Hepatocyte (in vitro differentiated cells): ENCODE results near the gene KRTAP6-2. TPM values are rescaled to one million over a fixed set of nuclear protein-coding genes. Genes with fewer than 3 reads are reported as not detected.

Experiments used
- DNase-seq: peaks from one replicate; pipeline ENCODE4 v3.0.0-alpha.2; 2016; ENCODE audit warnings: low spot score
- H2AFZ ChIP-seq: fragments of 200-600 bp; sonication (generic); 2 replicates; pipeline ENCODE4 v1.6.0; 2016; ENCODE audit warnings: antibody characterized with exemption, mild to moderate bottlenecking
- H3K27ac ChIP-seq: fragments of 200-600 bp; sonication (generic); 2 replicates; pipeline ENCODE4 v1.5.1; 2016; ENCODE audit warnings: mild to moderate bottlenecking
- H3K27me3 ChIP-seq: fragments of 200-600 bp; sonication (generic); 2 replicates; pipeline ENCODE4 v1.6.1; 2016
- H3K36me3 ChIP-seq: fragments of 200-600 bp; sonication (generic); replicated peaks from 2 replicates; pipeline ENCODE4 v1.5.1; 2016; ENCODE audit warnings: low read depth; ENCODE audit not compliant: insufficient read depth
- H3K4me1 ChIP-seq: fragments of 200-600 bp; sonication (generic); 2 replicates; pipeline ENCODE4 v1.5.1; 2016; ENCODE audit warnings: mild to moderate bottlenecking, moderate library complexity; ENCODE audit not compliant: insufficient read depth
- H3K4me2 ChIP-seq: fragments of 200-600 bp; sonication (generic); 2 replicates; pipeline ENCODE4 v1.6.0; 2016
- H3K4me3 ChIP-seq: fragments of 200-600 bp; sonication (generic); 2 replicates; pipeline ENCODE4 v1.5.1; 2016; ENCODE audit warnings: mild to moderate bottlenecking
- H3K79me2 ChIP-seq: fragments of 200-600 bp; sonication (generic); 2 replicates; pipeline ENCODE4 v1.6.0; 2017; ENCODE audit warnings: mild to moderate bottlenecking
- H3K9me2 ChIP-seq: fragments of 200-600 bp; sonication (generic); replicated peaks from 2 replicates; pipeline ENCODE4 v1.6.0; 2017; ENCODE audit warnings: mild to moderate bottlenecking; ENCODE audit not compliant: insufficient read depth
- H3K9me3 ChIP-seq: fragments of 200-600 bp; sonication (generic); 2 replicates; pipeline ENCODE4 v1.5.1; 2016; ENCODE audit warnings: low read depth, mild to moderate bottlenecking
- H4K20me1 ChIP-seq: fragments of 200-600 bp; sonication (generic); 2 replicates; pipeline ENCODE4 v1.6.0; 2016; ENCODE audit warnings: mild to moderate bottlenecking; ENCODE audit not compliant: insufficient read depth, poor library complexity, severe bottlenecking
- EZH2 ChIP-seq: fragments of 200-600 bp; sonication (generic); IDR thresholded peaks from 2 replicates; pipeline ENCODE4 v1.6.1; 2016; ENCODE audit warnings: antibody characterized with exemption, mild to moderate bottlenecking, borderline replicate concordance
- EZH2phosphoT487 ChIP-seq: fragments of 200-600 bp; sonication (generic); IDR thresholded peaks from one replicate; pipeline ENCODE4 v1.6.1; 2018; ENCODE audit warnings: antibody characterized with exemption, mild to moderate bottlenecking, low read depth, moderate library complexity; ENCODE audit not compliant: unreplicated experiment, severe bottlenecking
- WGBS: methylation state at CpG from one replicate; pipeline ENCODE4 v1.1.6; 2016; ENCODE audit warnings: low lambda C conversion rate; ENCODE audit errors: missing lambda C conversion rate; 5-methylcytosine and 5-hydroxymethylcytosine counted together
- polyA plus RNA-seq: library from polyadenylated mRNA; unstranded; fragments of >200 nt; fragmentation: Nextera tagmentation; extraction: Ambion mirVana; gene quantifications from 2 replicates; pipeline ENCODE4 v1.2.1, GENCODE V29; 2016
- total RNA-seq: library from RNA; depleted of rRNA; stranded (reverse); fragments of >200 nt; gene quantifications from 2 replicates; pipeline ENCODE4 v1.2.3, GENCODE V29; 2014
- TF ChIP-seq, protein P1 (sequence below): fragments of 200-600 bp; sonication (generic); IDR thresholded peaks from 2 replicates; pipeline ENCODE4 v1.5.1; 2016; ENCODE audit warnings: antibody characterized with exemption, mild to moderate bottlenecking; ENCODE audit not compliant: poor library complexity

The KRTAP6-2 gene
- total and polyA plus RNA-seq, 2 experiments from 2014 or later: not detected

DNA sequence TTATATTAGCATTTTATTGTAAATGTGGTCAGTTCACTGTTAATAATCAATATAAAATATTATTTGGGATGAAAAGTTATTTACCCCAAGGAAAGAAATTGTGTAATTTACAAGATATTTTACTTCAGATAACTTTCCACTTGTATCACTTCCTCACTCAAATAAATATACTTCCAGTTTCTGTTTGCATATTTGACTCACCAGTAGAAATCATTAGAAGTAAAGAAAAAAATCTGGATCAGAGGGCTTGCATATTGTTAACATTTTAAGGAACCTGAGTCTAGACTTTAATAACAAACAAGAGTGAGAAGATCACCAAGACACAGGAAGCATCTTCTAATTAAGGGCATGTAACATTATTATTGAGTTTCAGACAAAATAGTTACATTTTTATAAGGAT, 21.4 kb upstream of the KRTAP6-2 start:
- no peak overlapping the region for H3K27ac ChIP-seq
- no peak for DNase-seq
- TF ChIP-seq, protein P1, sequence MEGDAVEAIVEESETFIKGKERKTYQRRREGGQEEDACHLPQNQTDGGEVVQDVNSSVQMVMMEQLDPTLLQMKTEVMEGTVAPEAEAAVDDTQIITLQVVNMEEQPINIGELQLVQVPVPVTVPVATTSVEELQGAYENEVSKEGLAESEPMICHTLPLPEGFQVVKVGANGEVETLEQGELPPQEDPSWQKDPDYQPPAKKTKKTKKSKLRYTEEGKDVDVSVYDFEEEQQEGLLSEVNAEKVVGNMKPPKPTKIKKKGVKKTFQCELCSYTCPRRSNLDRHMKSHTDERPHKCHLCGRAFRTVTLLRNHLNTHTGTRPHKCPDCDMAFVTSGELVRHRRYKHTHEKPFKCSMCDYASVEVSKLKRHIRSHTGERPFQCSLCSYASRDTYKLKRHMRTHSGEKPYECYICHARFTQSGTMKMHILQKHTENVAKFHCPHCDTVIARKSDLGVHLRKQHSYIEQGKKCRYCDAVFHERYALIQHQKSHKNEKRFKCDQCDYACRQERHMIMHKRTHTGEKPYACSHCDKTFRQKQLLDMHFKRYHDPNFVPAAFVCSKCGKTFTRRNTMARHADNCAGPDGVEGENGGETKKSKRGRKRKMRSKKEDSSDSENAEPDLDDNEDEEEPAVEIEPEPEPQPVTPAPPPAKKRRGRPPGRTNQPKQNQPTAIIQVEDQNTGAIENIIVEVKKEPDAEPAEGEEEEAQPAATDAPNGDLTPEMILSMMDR: no peak
- TF ChIP-seq EZH2phosphoT487 (no peak), EZH2 (no peak)
- no peaks in the 10 kb centered on the region for H3K79me2 ChIP-seq
- no peaks in the 10 kb centered on the region for H4K20me1 ChIP-seq
- no peaks in the 10 kb centered on the region for H3K9me3 ChIP-seq
- no peak overlapping the region for H2AFZ ChIP-seq
- H3K4me1 ChIP-seq: no peaks in the 10 kb centered on the region
- no peaks in the 10 kb centered on the region for H3K27me3 ChIP-seq
- H3K4me3 ChIP-seq: no peak overlapping the region
- H3K36me3 ChIP-seq: no peaks in the 10 kb centered on the region
- no peaks in the 10 kb centered on the region for H3K9me2 ChIP-seq
- no peak overlapping the region for H3K4me2 ChIP-seq

DNA sequence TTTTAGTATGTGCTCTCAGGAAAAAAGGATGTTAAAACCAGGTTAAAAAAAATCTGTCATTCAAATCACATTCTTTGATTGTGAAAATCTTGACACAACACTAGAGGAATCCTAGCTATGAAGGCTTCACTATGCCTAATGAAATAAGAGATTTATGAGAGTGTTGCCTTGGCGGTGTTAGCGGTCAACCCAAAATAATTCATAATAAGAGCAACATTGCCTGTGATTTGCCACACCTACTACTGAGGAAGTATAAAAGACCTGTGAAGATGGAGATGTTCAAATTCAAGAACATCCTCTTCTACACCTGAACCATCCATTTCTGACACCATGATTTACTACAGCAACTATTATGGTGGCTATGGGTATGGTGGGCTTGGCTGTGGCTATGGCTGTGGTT, 17.4 kb upstream of the KRTAP6-2 start, which contains the start of gene KRTAP20-1:
TSS of gene KRTAP20-1 (plus strand) at position 301 of the 400 bp plus-strand sequence. CDS start at position 331, 30 bp downstream.
- DNase-seq: no peak
- no peaks in the 10 kb centered on the region for H3K9me3 ChIP-seq
- H2AFZ ChIP-seq: no peak within 1 kb of the TSS
- no peaks in the 10 kb centered on the region for H3K79me2 ChIP-seq
- no peaks in the 10 kb centered on the region for H3K9me2 ChIP-seq
- H3K36me3 ChIP-seq: no peaks in the 10 kb centered on the region
- no peak within 1 kb of the TSS for H3K4me2 ChIP-seq
- no peaks in the 10 kb centered on the region for H4K20me1 ChIP-seq
- TF ChIP-seq EZH2 (no peak), EZH2phosphoT487 (no peak)
- TF ChIP-seq, protein P1: no peak
- no peaks in the 10 kb centered on the region for H3K4me1 ChIP-seq
- no peak within 1 kb of the TSS for H3K4me3 ChIP-seq
- no peaks in the 10 kb centered on the region for H3K27me3 ChIP-seq
- 96% methylated on average over 2 of the region's 2 CpGs for WGBS
- no peak within 1 kb of the TSS for H3K27ac ChIP-seq

DNA sequence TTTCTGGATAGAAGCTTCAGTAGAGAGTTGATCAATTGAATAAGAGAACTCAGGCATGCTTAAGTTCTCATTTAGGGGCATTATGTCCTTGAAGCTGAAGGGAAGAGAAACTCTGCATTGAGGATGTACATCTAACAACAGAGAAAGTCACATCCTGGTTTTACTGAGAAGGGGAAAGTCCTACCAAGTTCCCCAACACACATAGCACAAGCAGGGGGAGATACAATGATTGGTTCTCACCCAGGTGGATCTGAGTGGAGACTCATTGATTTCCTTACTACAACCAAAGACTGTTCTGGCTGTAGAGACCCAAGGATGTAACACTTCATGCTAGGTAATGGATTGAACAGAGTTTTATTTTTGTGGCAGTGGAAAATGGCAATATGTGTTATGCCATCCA, 16.5 kb upstream of the KRTAP6-2 start:
- DNase-seq: no peak
- H3K4me1 ChIP-seq: no peaks in the 10 kb centered on the region
- no peaks in the 10 kb centered on the region for H3K27me3 ChIP-seq
- no peak overlapping the region for H2AFZ ChIP-seq
- H3K4me2 ChIP-seq: no peak overlapping the region
- no peaks in the 10 kb centered on the region for H4K20me1 ChIP-seq
- H3K79me2 ChIP-seq: no peaks in the 10 kb centered on the region
- no peak overlapping the region for H3K27ac ChIP-seq
- H3K9me3 ChIP-seq: no peaks in the 10 kb centered on the region
- no peaks in the 10 kb centered on the region for H3K9me2 ChIP-seq
- no peaks in the 10 kb centered on the region for H3K36me3 ChIP-seq
- TF ChIP-seq, protein P1: no peak
- TF ChIP-seq EZH2 (no peak), EZH2phosphoT487 (no peak)
- no peak overlapping the region for H3K4me3 ChIP-seq

DNA sequence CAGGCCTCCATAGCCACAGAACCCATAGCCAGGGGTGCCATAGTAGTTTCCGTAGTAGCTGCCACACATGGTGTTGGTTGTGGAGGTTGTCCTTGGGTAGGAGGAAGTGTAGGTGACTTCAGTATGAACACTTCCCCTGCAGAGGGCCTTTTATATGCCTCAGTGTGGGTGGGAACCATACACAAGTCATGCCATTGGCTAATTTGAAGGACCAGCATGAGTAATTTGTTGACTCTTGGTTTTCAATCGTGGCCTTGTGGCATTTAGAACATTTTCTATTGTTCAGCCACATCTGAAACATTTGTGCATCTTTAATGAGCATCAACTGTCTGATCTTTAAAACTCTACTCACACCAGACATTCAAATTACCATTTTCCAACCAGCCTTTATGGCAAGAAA, 15.1 kb upstream of the KRTAP6-2 start, which contains the start of gene KRTAP6-1:
TSS of gene KRTAP6-1 (minus strand) at position 95 of the 400 bp plus-strand sequence. CDS start at position 69, 26 bp downstream.
- H3K9me2 ChIP-seq: no peaks in the 10 kb centered on the region
- no peak within 1 kb of the TSS for H3K4me2 ChIP-seq
- DNase-seq: no peak
- H3K4me1 ChIP-seq: no peaks in the 10 kb centered on the region
- no peaks in the 10 kb centered on the region for H3K27me3 ChIP-seq
- WGBS: 68% methylated on average over 2 of the region's 2 CpGs
- no peaks in the 10 kb centered on the region for H3K36me3 ChIP-seq
- H4K20me1 ChIP-seq: no peaks in the 10 kb centered on the region
- no peak within 1 kb of the TSS for H2AFZ ChIP-seq
- no peak for TF ChIP-seq EZH2phosphoT487
- TF ChIP-seq, protein P1: no peak
- TF ChIP-seq EZH2: no peak
- no peak within 1 kb of the TSS for H3K27ac ChIP-seq
- no peaks in the 10 kb centered on the region for H3K79me2 ChIP-seq
- no peak within 1 kb of the TSS for H3K4me3 ChIP-seq
- H3K9me3 ChIP-seq: no peaks in the 10 kb centered on the region
